ENCODE data around the gene HOOK1. TPM values are rescaled to one million over a fixed set of nuclear protein-coding genes. Genes with fewer than 3 reads are reported as not detected.
"Not testable (repeated sequence)": the region's sequence is repeated elsewhere in the genome, so short reads cannot be mapped to it uniquely, and the experiment has no call there.

HOOK1 gene
- total RNA-seq, 2 donors from 2014 or later = 19.9 to 23.7 TPM

DNA sequence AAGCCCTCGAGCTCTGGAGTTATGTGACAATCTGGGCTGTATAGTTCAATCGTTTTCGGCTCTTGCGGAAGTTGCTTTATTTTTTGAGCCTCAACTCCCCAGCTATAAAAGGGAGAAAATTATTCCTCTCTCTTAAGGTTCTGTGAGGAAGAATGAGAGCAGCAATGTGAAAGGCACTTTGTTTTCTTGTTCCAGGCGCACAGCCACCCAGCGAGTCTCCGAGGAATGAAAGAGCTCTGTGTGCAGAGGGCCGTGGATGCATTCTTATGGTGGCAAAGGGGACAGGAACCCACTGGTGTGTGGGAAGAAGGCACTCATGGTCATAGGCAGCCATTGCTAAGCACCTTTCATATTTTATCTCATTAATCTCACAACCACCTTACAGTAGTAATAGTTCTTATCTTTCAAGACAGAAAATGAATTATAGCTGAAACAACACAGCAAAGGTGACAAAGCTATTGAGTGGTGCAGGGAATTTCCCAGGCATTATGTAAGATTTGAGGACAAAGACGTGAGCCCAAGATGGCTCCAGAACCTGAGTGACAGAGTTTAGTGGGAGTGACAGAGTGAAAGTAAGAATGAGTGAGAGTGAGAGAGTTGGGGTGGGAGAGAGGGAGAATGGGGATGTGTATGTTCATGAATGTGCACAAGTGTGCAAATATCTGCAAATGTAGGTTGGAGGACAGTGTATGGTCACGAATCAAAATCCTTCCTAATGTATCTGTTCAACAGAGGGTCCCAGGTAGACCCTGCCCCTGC is 102.5 kb downstream of the HOOK1 start:
- Histone ChIP-seq H3K27me3 (ENCODE audit: control insufficient read depth, insufficient read depth, low read length, poor library complexity, severe bottlenecking) (no peaks in the 10 kb centered on the region), H3K9me3 (ENCODE audit: control insufficient read depth, low read length) (no peaks in the 10 kb centered on the region), H3K4me3 (ENCODE audit: low read length) (no peak overlapping the region), H3K36me3 (ENCODE audit: control insufficient read depth, insufficient read depth, low read length) (no peaks in the 10 kb centered on the region), H3K9ac (ENCODE audit: extremely low read depth, low read length, poor library complexity, severe bottlenecking) (no peak overlapping the region), H3K4me1 (ENCODE audit: control insufficient read depth, insufficient read depth, low read length) (no peaks in the 10 kb centered on the region), H3K27ac (ENCODE audit: low read depth, low read length) (no peak overlapping the region)
- Mint-ChIP-seq H3K27me3 (ENCODE audit: insufficient read depth) (no peaks in the 10 kb centered on the region), H3K9me3 (no peaks in the 10 kb centered on the region), H3K36me3 (ENCODE audit: low read depth) (no peaks in the 10 kb centered on the region), H3K4me3 (no peak overlapping the region), H3K4me1 (no peaks in the 10 kb centered on the region), H3K27ac (no peak overlapping the region)
- 91 to 97% methylated on average over 10 of the region's 10 CpGs for WGBS, 2 experiments (ENCODE audit: insufficient coverage in 1 of 2, insufficient read length in 1 of 2)
- no peak for DNase-seq
- TF ChIP-seq, protein P1, sequence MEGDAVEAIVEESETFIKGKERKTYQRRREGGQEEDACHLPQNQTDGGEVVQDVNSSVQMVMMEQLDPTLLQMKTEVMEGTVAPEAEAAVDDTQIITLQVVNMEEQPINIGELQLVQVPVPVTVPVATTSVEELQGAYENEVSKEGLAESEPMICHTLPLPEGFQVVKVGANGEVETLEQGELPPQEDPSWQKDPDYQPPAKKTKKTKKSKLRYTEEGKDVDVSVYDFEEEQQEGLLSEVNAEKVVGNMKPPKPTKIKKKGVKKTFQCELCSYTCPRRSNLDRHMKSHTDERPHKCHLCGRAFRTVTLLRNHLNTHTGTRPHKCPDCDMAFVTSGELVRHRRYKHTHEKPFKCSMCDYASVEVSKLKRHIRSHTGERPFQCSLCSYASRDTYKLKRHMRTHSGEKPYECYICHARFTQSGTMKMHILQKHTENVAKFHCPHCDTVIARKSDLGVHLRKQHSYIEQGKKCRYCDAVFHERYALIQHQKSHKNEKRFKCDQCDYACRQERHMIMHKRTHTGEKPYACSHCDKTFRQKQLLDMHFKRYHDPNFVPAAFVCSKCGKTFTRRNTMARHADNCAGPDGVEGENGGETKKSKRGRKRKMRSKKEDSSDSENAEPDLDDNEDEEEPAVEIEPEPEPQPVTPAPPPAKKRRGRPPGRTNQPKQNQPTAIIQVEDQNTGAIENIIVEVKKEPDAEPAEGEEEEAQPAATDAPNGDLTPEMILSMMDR (conservative IDR thresholded peaks at IDR 0.05) = no peak

DNA sequence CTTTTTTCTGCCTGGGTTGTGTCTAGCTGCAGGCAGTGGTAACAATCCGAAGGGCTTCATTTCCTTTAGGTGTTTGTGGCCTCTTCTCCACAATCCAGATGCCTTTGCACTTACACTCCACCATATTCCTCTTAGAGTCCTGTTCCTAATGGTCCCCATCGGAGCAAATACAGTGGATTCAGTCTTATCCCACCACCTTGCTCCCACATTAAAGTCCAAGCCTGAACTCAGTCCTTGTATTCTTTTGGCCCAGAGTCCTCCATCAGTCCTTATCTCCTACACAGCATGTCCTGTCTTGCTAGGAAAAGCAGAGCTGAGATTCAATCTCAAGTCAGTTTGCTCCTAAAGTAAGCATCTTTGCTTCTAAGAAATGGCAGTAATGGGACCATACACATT is 103.0 kb downstream of the HOOK1 start:
- peaks cover 4% of the 10 kb centered on the region for H3K27me3 Mint-ChIP-seq (ENCODE audit: insufficient read depth)
- Histone ChIP-seq H3K9ac (ENCODE audit: extremely low read depth, low read length, poor library complexity, severe bottlenecking) (no peak overlapping the region), H3K9me3 (ENCODE audit: control insufficient read depth, low read length) (no peaks in the 10 kb centered on the region), H3K4me1 (ENCODE audit: control insufficient read depth, insufficient read depth, low read length) (no peaks in the 10 kb centered on the region), H3K4me3 (ENCODE audit: low read length) (no peak overlapping the region), H3K27me3 (ENCODE audit: control insufficient read depth, insufficient read depth, low read length, poor library complexity, severe bottlenecking) (peaks cover 3% of the 10 kb centered on the region), H3K27ac (ENCODE audit: low read depth, low read length) (no peak overlapping the region), H3K36me3 (ENCODE audit: control insufficient read depth, insufficient read depth, low read length) (no peaks in the 10 kb centered on the region)
- H3K27ac Mint-ChIP-seq = no peak overlapping the region
- no peaks in the 10 kb centered on the region for H3K9me3 Mint-ChIP-seq
- TF ChIP-seq, protein P1 (conservative IDR thresholded peaks at IDR 0.05) = no peak
- no peaks in the 10 kb centered on the region for H3K4me1 Mint-ChIP-seq
- H3K36me3 Mint-ChIP-seq (ENCODE audit: low read depth) = no peaks in the 10 kb centered on the region
- 91 to 100% methylated on average over 1 to 2 of the region's 2 CpGs for WGBS, 2 experiments (ENCODE audit: insufficient coverage in 1 of 2, insufficient read length in 1 of 2)
- DNase-seq = no peak
- H3K4me3 Mint-ChIP-seq = no peak overlapping the region

DNA sequence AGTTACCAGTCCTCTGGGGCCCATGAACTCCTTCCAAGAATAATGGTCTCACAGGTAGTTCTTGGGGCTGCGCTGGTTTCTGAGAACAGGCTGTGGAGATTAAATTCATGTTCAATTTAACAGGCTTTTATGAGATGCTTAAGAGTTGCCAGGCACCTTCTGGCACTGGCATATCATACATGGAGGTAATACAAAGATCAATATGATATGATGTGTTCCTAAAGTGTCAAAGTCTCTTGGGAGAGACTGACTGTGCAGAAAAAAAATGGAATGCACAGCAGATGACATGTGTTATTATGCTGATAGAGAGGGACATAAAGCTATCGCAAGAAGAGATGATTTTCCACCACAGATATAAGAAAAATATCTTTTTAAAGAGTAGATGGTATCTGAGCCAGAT is 105.0 kb downstream of the HOOK1 start:
- TF ChIP-seq, protein P1 (conservative IDR thresholded peaks at IDR 0.05) = no peak
- Mint-ChIP-seq H3K9me3 (peaks cover under 1% of the 10 kb centered on the region), H3K36me3 (ENCODE audit: low read depth) (no peaks in the 10 kb centered on the region), H3K27ac (no peak overlapping the region), H3K4me1 (no peaks in the 10 kb centered on the region), H3K27me3 (ENCODE audit: insufficient read depth) (peaks cover 16% of the 10 kb centered on the region), H3K4me3 (no peak overlapping the region)
- no peak overlapping the region for H3K27ac ChIP-seq (ENCODE audit: low read depth, low read length)
- no peaks in the 10 kb centered on the region for H3K4me1 ChIP-seq (ENCODE audit: control insufficient read depth, insufficient read depth, low read length)
- peaks cover 8% of the 10 kb centered on the region for H3K27me3 ChIP-seq (ENCODE audit: control insufficient read depth, insufficient read depth, low read length, poor library complexity, severe bottlenecking)
- no peak overlapping the region for H3K9ac ChIP-seq (ENCODE audit: extremely low read depth, low read length, poor library complexity, severe bottlenecking)
- H3K36me3 ChIP-seq (ENCODE audit: control insufficient read depth, insufficient read depth, low read length) = no peaks in the 10 kb centered on the region
- H3K4me3 ChIP-seq (ENCODE audit: low read length) = no peak overlapping the region
- peaks cover 5% of the 10 kb centered on the region for H3K9me3 ChIP-seq (ENCODE audit: control insufficient read depth, low read length)
- WGBS, 2 experiments (ENCODE audit: insufficient coverage in 1 of 2, insufficient read length in 1 of 2) = 92% methylated on average over 2 of the region's 2 CpGs; no CpG with 5 or more reads in 1 of the 2 experiments
- no peak for DNase-seq

DNA sequence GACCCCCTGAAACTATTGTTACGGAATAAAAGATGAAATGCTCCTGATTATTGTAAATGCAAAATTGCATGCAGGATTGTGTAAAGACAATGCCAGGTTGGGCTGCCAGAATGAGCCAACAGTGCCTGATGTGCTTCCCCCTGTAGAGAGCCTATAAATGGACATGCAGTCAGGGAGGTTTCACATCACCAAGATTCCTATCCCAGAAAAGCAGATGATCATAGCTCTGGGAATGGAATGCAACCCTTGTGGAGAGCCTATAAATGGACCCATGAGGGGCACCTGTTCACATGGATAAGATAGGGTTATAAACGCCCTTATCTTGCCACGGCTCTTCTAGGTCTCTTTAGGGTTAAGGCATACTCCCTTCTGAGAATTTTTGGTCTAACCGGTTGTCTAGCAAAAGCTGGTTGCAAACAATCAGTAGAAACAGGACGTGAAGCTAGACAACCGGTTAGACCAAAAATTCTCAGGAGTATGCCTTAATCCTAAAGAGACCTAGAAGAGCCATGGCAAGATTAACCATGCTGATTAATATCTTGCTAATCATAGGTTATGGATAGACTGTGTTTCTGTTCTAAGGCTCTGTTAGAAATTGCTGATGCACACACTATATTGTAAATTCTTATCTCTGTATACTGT is 106.6 kb downstream of the HOOK1 start:
- H3K27me3 Mint-ChIP-seq (ENCODE audit: insufficient read depth) = peaks cover 33% of the 10 kb centered on the region
- H3K27me3 ChIP-seq (ENCODE audit: control insufficient read depth, insufficient read depth, low read length, poor library complexity, severe bottlenecking) = peaks cover 21% of the 10 kb centered on the region
- 85 to 91% methylated on average over 6 of the region's 6 CpGs for WGBS, 2 experiments (ENCODE audit: insufficient coverage in 1 of 2, insufficient read length in 1 of 2)
- H3K9me3 Mint-ChIP-seq; H3K4me3 Mint-ChIP-seq; H3K4me1 ChIP-seq (ENCODE audit: control insufficient read depth, insufficient read depth, low read length); H3K36me3 Mint-ChIP-seq (ENCODE audit: low read depth); H3K27ac Mint-ChIP-seq; H3K9me3 ChIP-seq (ENCODE audit: control insufficient read depth, low read length); H3K4me1 Mint-ChIP-seq; DNase-seq; H3K9ac ChIP-seq (ENCODE audit: extremely low read depth, low read length, poor library complexity, severe bottlenecking); H3K36me3 ChIP-seq (ENCODE audit: control insufficient read depth, insufficient read depth, low read length); H3K27ac ChIP-seq (ENCODE audit: low read depth, low read length); H3K4me3 ChIP-seq (ENCODE audit: low read length): not testable (repeated sequence)
